Ovary (tissue), 9 donors: Measurements from ENCODE around the gene CLIC5. TPM values are rescaled to one million over a fixed set of nuclear protein-coding genes. Genes with fewer than 3 reads are reported as not detected.

Experiments used
- DNase-seq, 5 donors: peaks; one replicate each; pipeline ENCODE4 v3.0.0-alpha.2; 2019 to 2020
- H3K27ac ChIP-seq, 2 donors: fragments of 200-600 bp; one replicate each; pipeline versions ENCODE4 v1.5.1 to v1.8.0; 2019 to 2022
- H3K27me3 ChIP-seq: fragments of 200-600 bp; one replicate; pipeline ENCODE4 v1.8.0; 2022
- H3K36me3 ChIP-seq: fragments of 200-600 bp; sonication (generic); one replicate; pipeline ENCODE4 v1.5.1; 2019
- H3K4me1 ChIP-seq: one replicate; pipeline ENCODE4 v1.8.1; 2013; ENCODE audit warnings: mild to moderate bottlenecking, moderate library complexity; ENCODE audit not compliant: insufficient read depth
- H3K4me3 ChIP-seq: fragments of 200-600 bp; sonication (generic); one replicate; pipeline ENCODE4 v1.5.1; 2017
- H3K9me3 ChIP-seq, 2 donors: fragments of 200-600 bp in 1 of 2; sonication (generic) in 1 of 2; one replicate each; pipeline versions ENCODE4 v1.5.1 to v1.8.1; 2013 to 2019; ENCODE audit warnings: mild to moderate bottlenecking in 1 of 2, moderate library complexity in 1 of 2
- EP300 ChIP-seq: sonication (generic); formaldehyde crosslinking; IDR thresholded peaks from one replicate; pipeline ENCODE4 v1.6.1; 2017; ENCODE audit warnings: antibody characterized with exemption
- POLR2A ChIP-seq: fragments of 450-650 bp; IDR thresholded peaks from one replicate; pipeline ENCODE4 v1.6.1; 2017; ENCODE audit warnings: antibody characterized with exemption, mild to moderate bottlenecking, moderate library complexity
- WGBS, 3 donors: extraction: QIAGEN DNeasy Blood & Tissue Kit in 1 of 3; methylation state at CpG; one replicate each; pipeline versions ENCODE4 v1.1.5 to v1.1.7; 2013 to 2017; 5-methylcytosine and 5-hydroxymethylcytosine counted together
- intact Hi-C, 4 donors: fragments of 100-400 bp; cut with DNase I; formaldehyde crosslinking; loops; one replicate each; pipeline versions ENCODE4 v1.11.0 to v1.15.1; 2022 to 2023
- polyA plus RNA-seq, 2 donors: library from polyadenylated mRNA; stranded (reverse); fragments of 200-250 nt in 1 of 2; fragments of 350-450 nt in 1 of 2; fragmentation: Illumina TruSeq in 1 of 2; extraction: RNeasy Lipid Tissue Mini Kit (QIAGEN cat#74804) in 1 of 2; gene quantifications; one replicate each; pipeline ENCODE4 v1.2.3, GENCODE V29; 2013 to 2014
- total RNA-seq, 7 donors: library from RNA; depleted of rRNA in 2 of 7; stranded (reverse); fragments of >200 nt in 2 of 7; fragmentation: NEBNext Ultra II Directional in 3 of 7; extraction: Animal tissue kit (Norgen Biotek cat#: 25700) in 3 of 7; gene quantifications; one replicate each; pipeline versions ENCODE4 v1.1.0 to v1.2.4, GENCODE V29; 2016 to 2023
- TF ChIP-seq, protein P1 (sequence below), 3 donors: fragments of 450-650 bp in 2 of 3; fragments of 200-600 bp in 1 of 3; IDR thresholded peaks; one replicate each; pipeline versions ENCODE4 v1.5.1 to v1.8.0; 2016 to 2022; ENCODE audit warnings: antibody characterized with exemption in 3 of 3, mild to moderate bottlenecking in 1 of 3
- donor health status: DM: no; HTN: no; CAD: no; lungs with moderate emphysema.
- donor health status: DM: no; HTN: no; CAD: no.
- donor health status: Bipolar disorder and iron deficiency.
- donor health status: DM: yes; HTN: yes; CAD: no.
- donor health status: DM: no; HTN: no; CAD: no.
- donor health status: DM: yes; HTN: yes; CAD: no.

CLIC5 gene
- total and polyA plus RNA-seq, 9 donors: 0.27 to 42.3 (median 2.0) TPM

DNA sequence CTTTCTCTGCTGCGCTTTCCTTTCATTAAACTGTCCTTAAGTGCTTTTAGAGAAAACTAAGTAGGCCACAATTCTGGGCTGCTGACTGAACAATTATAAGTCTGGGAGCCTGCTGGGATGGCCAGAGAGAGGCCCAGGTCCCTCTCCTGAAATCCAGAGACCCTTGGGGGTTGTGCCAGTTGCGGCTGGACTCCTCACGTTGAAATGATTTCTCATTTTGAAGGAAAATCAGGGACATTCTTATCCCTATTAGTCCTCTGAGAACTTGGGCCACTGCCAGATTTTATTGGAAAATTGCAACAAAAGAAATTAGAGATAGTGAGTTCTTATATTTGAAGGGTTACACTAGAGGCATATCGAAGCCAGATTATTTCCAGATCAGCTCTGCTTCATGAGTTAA is 145.1 kb downstream of the CLIC5 start:
- Histone ChIP-seq H3K4me1 (no peaks in the 10 kb centered on the region), H3K4me3 (no peak overlapping the region), H3K27ac (no peak overlapping the region), H3K27me3 (no peaks in the 10 kb centered on the region), H3K36me3 (no peaks in the 10 kb centered on the region), H3K9me3 (no peaks in the 10 kb centered on the region)
- TF ChIP-seq POLR2A (no peak), EP300 (no peak)
- TF ChIP-seq, protein P1, sequence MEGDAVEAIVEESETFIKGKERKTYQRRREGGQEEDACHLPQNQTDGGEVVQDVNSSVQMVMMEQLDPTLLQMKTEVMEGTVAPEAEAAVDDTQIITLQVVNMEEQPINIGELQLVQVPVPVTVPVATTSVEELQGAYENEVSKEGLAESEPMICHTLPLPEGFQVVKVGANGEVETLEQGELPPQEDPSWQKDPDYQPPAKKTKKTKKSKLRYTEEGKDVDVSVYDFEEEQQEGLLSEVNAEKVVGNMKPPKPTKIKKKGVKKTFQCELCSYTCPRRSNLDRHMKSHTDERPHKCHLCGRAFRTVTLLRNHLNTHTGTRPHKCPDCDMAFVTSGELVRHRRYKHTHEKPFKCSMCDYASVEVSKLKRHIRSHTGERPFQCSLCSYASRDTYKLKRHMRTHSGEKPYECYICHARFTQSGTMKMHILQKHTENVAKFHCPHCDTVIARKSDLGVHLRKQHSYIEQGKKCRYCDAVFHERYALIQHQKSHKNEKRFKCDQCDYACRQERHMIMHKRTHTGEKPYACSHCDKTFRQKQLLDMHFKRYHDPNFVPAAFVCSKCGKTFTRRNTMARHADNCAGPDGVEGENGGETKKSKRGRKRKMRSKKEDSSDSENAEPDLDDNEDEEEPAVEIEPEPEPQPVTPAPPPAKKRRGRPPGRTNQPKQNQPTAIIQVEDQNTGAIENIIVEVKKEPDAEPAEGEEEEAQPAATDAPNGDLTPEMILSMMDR (IDR thresholded peaks at IDR 0.05): no peak
- intact Hi-C loops: no loop called here
- WGBS, 3 donors: 66 to 73% (median 67%) methylated on average over 4 of the region's 4 CpGs
- no peak for DNase-seq

DNA sequence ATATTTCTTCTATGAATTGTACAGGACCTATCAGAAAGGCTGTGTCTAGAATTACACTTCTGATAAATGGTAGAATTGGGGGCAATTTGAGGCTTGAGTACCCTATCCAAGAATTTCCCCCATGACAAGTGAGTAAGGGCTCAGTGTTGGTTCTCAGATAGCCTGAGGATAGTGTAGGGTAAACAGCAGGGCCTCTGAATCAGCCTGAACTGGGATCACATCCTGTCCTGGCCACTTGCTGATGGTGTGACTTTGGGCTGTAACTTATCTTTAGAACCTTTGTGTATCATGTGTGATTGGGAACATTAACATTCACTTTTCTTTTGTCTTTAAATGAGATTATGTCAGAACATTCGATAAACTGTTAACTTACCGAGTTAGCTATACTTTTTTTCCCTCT is 151.0 kb downstream of the CLIC5 start:
- 95 to 97% (median 95%) methylated on average over 2 of the region's 2 CpGs for WGBS, 3 donors
- TF ChIP-seq EP300 (no peak), POLR2A (no peak)
- TF ChIP-seq, protein P1 (IDR thresholded peaks at IDR 0.05): no peak
- no peak for DNase-seq

DNA sequence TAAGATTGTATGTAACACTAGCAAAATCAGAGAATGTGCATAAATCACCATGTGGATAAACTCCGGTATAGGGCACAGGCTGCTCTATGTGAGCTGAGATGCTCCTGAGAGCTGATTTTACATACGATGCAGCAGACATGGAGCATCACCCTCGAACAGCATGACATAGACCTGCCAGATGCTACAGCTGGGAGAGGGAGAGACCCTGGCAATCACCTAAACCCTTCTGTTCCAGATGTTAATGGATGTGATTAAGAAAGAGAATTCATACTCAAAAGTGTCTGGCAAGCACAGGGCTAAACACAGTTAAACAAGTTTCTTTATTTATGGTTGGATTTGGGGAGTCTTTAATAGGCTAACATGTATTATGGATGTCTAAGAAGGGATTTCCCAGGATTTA is 157.0 kb downstream of the CLIC5 start:
- intact Hi-C loops: no loop called here
- Histone ChIP-seq H3K36me3 (no peaks in the 10 kb centered on the region), H3K4me1 (no peaks in the 10 kb centered on the region), H3K27me3 (no peaks in the 10 kb centered on the region), H3K4me3 (no peak overlapping the region), H3K27ac (no peak overlapping the region), H3K9me3 (no peaks in the 10 kb centered on the region)
- TF ChIP-seq EP300 (no peak), POLR2A (no peak)
- TF ChIP-seq, protein P1 (IDR thresholded peaks at IDR 0.05): no peak
- DNase-seq: no peak
- WGBS, 3 donors: 55 to 59% (median 55%) methylated on average over 3 of the region's 3 CpGs

More for the DNA sequence above, 151.0 kb downstream of the CLIC5 start:
- Histone ChIP-seq H3K27me3 (no peaks in the 10 kb centered on the region), H3K36me3 (no peaks in the 10 kb centered on the region), H3K9me3 (no peaks in the 10 kb centered on the region), H3K4me3 (no peak overlapping the region), H3K4me1 (no peaks in the 10 kb centered on the region), H3K27ac (no peak overlapping the region)
- intact Hi-C loops: no loop called here

DNA sequence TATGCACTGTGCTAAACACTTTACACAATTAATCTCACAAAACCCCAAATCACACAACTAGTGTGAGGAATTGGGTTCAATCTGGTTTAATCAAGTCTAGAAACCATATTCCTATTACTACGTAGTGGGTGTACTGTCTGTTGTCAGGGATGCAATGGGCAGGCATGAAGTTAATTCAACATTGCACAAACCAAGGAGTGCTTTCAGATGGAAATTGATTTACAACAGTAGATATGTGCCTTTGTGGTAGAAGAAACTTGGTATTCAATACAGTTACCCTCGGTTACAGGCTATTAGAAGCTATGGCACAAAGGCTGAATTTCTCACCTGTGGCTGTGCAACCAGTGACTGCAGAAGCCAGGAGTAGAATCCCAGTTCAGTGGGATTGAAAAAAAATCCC is 157.8 kb downstream of the CLIC5 start:
- no peak for DNase-seq
- H3K27me3 ChIP-seq: no peaks in the 10 kb centered on the region
- H3K4me3 ChIP-seq: no peak overlapping the region
- 80 to 95% (median 91%) methylated on average over 2 of the region's 2 CpGs for WGBS, 3 donors
- intact Hi-C loops: no loop called here
- no peaks in the 10 kb centered on the region for H3K36me3 ChIP-seq
- H3K4me1 ChIP-seq: no peaks in the 10 kb centered on the region
- H3K9me3 ChIP-seq: no peaks in the 10 kb centered on the region
- TF ChIP-seq POLR2A: no peak
- TF ChIP-seq EP300: no peak
- H3K27ac ChIP-seq: no peak overlapping the region

DNA sequence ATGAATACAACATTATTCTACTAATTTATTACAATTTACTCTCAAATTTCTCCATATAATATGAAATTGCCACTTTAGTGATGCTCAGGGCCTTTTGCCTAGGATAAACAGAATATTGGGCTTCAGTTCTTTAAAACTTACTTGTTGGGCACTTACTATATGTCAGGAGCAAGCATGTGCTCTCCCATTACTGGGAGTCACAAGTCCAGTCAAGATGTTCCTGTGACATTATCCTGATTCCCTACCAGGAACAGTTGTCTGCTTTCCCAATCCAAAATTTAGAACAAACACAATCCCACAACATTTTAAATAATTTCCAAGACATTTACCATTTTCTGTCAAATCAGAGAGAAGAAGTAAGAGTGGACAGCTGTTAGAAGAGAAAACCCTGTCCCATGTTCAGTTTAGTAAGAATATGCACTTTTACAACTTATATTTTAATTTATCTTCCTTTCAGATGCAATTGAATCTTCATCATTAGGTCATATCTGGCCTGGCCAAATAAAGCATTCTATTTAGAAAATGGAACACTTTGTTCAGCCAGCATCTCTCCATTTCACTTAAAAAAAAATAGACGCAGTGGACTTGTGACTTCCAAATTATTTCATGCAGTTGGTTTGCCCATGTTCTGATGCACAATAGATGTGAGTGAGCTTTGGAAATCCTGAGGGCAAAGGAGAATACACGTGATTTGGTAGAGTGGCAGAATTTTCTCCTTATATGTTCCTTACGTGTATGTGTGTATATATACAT is 159.8 kb downstream of the CLIC5 start:
- Histone ChIP-seq H3K4me3 (no peak overlapping the region), H3K36me3 (no peaks in the 10 kb centered on the region), H3K4me1 (no peaks in the 10 kb centered on the region), H3K27me3 (no peaks in the 10 kb centered on the region), H3K27ac (no peak overlapping the region), H3K9me3 (no peaks in the 10 kb centered on the region)
- intact Hi-C loops: no loop called here
- TF ChIP-seq EP300 (no peak), POLR2A (no peak)
- TF ChIP-seq, protein P1 (IDR thresholded peaks at IDR 0.05): no peak
- no peak for DNase-seq
- 74 to 92% (median 82%) methylated on average over 3 of the region's 3 CpGs for WGBS, 3 donors
